Nephron (organoid): ENCODE measurements around the gene MYO1D.

Source experiments
- H3K27ac Mint-ChIP-seq, 3 experiments: 2 replicates each; pipeline ENCODE4 v1.8.0; 2020; ENCODE audit warnings: mixed read lengths in 3 of 3, mild to moderate bottlenecking in 2 of 3, moderate library complexity in 1 of 3
- H3K27me3 Mint-ChIP-seq: 2 replicates; pipeline ENCODE4 v1.8.0; 2021; ENCODE audit warnings: low read depth, mild to moderate bottlenecking, moderate library complexity, mixed read lengths
- H3K36me3 Mint-ChIP-seq: 2 replicates; pipeline ENCODE4 v1.8.0; 2020; ENCODE audit warnings: low read depth, mixed read lengths
- H3K4me1 Mint-ChIP-seq: 2 replicates; pipeline ENCODE4 v1.8.0; 2020; ENCODE audit warnings: mixed read lengths
- H3K4me3 Mint-ChIP-seq, 3 experiments: 2 replicates each; pipeline ENCODE4 v1.8.0; 2020; ENCODE audit warnings: mild to moderate bottlenecking in 3 of 3, mixed read lengths in 3 of 3, moderate library complexity in 2 of 3
- H3K9me3 Mint-ChIP-seq: 2 replicates; pipeline ENCODE4 v1.8.0; 2020; ENCODE audit warnings: mixed read lengths
- TF ChIP-seq, protein P1 (sequence below), 3 experiments: fragments of 200-600 bp; sonication (generic); IDR thresholded peaks; one replicate each; pipeline ENCODE4 v1.5.0; 2021; ENCODE audit warnings: antibody characterized with exemption in 3 of 3; ENCODE audit not compliant: unreplicated experiment in 3 of 3

Gene MYO1D

GRCh38 chr17:32504166-32504990 lies 372.5 kb downstream of the MYO1D start:
- peak overlapping the region; percentile 44 to 74 (median 66) for H3K27ac Mint-ChIP-seq
- peak overlapping the region in 1 of 3 experiments; percentile 63 for H3K4me3 Mint-ChIP-seq
- no peaks in the 10 kb centered on the region for H3K27me3 Mint-ChIP-seq
- H3K4me1 Mint-ChIP-seq = peaks cover 46% of the 10 kb centered on the region
- TF ChIP-seq, protein P1, sequence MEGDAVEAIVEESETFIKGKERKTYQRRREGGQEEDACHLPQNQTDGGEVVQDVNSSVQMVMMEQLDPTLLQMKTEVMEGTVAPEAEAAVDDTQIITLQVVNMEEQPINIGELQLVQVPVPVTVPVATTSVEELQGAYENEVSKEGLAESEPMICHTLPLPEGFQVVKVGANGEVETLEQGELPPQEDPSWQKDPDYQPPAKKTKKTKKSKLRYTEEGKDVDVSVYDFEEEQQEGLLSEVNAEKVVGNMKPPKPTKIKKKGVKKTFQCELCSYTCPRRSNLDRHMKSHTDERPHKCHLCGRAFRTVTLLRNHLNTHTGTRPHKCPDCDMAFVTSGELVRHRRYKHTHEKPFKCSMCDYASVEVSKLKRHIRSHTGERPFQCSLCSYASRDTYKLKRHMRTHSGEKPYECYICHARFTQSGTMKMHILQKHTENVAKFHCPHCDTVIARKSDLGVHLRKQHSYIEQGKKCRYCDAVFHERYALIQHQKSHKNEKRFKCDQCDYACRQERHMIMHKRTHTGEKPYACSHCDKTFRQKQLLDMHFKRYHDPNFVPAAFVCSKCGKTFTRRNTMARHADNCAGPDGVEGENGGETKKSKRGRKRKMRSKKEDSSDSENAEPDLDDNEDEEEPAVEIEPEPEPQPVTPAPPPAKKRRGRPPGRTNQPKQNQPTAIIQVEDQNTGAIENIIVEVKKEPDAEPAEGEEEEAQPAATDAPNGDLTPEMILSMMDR (IDR thresholded peaks at IDR 0.05; ENCODE audit: unreplicated experiment in 3 of 3) = no peak
- H3K9me3 Mint-ChIP-seq = peaks cover 2% of the 10 kb centered on the region
- no peaks in the 10 kb centered on the region for H3K36me3 Mint-ChIP-seq

DNA sequence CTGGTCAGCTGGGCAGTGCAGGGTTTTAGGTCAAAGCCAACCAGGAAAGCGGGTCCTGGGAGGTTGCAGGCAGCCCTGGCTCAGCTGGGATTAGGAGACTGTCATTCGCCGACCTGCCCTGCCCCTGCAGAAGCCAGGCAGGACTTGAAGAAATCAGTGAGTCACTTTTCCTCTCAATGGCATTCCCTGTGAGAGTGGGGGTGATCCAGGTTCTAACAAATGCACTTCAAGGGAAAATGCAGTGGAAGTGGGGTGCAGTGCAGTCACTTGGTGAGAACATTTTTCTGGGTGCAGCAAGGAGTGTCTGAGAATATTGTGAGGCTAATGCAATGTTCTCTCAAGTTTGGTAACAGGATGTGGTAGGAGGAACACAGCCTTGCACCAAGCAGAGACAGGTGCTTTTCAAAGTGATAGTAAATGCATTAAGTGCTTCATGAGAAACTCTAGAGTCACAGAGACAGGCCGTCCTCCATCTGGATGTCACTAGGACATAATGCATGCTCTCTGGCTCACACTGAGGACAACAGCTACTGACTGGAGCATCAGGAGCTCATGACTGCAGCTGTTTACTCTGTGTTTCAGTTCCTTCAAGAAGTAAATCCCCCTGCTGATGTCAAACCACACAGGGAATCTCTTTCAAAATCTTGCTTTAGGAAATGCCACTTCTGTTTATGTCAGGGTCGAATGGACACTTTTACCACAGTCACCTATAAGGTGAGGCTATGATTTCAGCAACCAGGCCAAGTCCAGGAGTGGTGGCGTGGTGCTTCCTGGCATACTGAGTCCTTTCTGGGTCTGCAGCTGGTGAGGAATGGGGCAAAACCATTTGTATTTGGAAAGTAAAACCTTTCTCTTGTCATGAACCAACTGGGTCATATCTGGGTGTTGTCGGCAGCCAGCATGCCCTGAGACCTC lies 373.4 kb downstream of the MYO1D start:
- Mint-ChIP-seq H3K4me1 (peaks cover 49% of the 10 kb centered on the region), H3K9me3 (peaks cover 2% of the 10 kb centered on the region)

DNA sequence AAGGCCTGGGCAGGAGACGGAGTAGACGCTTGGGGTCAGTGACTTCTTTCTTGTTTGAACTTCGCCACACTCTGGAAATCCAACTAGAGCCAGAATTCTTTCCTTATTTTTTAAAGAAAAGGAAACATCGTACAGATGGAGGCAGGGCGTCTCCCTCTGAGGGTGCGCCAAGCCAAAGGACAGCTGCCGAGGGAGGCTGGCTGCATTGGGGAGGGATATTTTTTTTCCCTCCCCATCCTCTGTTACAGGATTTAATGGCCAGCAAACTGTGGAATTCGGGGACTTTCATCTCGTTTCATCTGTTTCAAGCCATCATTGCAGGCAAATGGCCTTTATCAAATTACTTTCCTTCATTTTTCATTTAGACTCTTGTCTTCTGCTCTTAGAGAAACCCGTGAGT lies 374.2 kb downstream of the MYO1D start:
- Mint-ChIP-seq H3K4me1 (peaks cover 57% of the 10 kb centered on the region), H3K27me3 (peaks cover 6% of the 10 kb centered on the region), H3K4me3 (peak overlapping the region in 1 of 3 experiments; percentile 34), H3K9me3 (peaks cover 2% of the 10 kb centered on the region), H3K27ac (peak overlapping the region; percentile 74 to 94 (median 83)), H3K36me3 (no peaks in the 10 kb centered on the region)
- TF ChIP-seq, protein P1 (IDR thresholded peaks at IDR 0.05; ENCODE audit: unreplicated experiment in 3 of 3) = no peak

More for the DNA sequence above, 373.4 kb downstream of the MYO1D start:
- TF ChIP-seq, protein P1 (IDR thresholded peaks at IDR 0.05; ENCODE audit: unreplicated experiment in 3 of 3) = no peak
- no peaks in the 10 kb centered on the region for H3K36me3 Mint-ChIP-seq
- no peaks in the 10 kb centered on the region for H3K27me3 Mint-ChIP-seq
- H3K27ac Mint-ChIP-seq = peak overlapping the region; percentile 74 to 94 (median 83)
- H3K4me3 Mint-ChIP-seq = peak overlapping the region in 1 of 3 experiments; percentile 35

- Mint-ChIP-seq H3K4me3 (no peak overlapping the region), H3K27ac (peak overlapping the region in 2 of 3 experiments; percentile 74 to 94)
These were observed 374.9 kb downstream of the MYO1D start for GRCh38 chr17:32502013-32502412.

DNA sequence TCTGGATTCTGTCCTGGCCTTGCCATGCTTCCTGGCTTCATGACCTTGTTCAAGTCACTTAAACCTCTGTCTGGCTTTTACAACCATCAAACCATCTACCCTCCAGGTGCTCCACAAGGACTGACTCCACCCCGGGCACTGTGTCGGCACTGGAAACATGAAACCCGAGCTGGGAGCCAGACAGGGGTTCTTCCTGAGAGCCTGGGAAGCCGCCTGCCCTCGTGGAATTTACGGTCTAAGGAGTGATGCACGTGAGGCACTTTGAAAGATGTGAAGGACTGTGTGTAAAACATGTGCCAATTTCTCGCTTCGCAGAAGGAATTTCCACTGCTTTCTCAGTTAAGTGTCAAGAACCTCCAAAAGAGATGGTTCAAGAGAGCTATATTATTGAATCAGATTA lies 378.5 kb downstream of the MYO1D start:
- Mint-ChIP-seq H3K36me3 (no peaks in the 10 kb centered on the region), H3K9me3 (no peaks in the 10 kb centered on the region), H3K27ac (no peak overlapping the region), H3K4me3 (no peak overlapping the region), H3K4me1 (peaks cover 41% of the 10 kb centered on the region), H3K27me3 (peaks cover 7% of the 10 kb centered on the region)
- TF ChIP-seq, protein P1 (IDR thresholded peaks at IDR 0.05; ENCODE audit: unreplicated experiment in 3 of 3) = no peak

More at GRCh38 chr17:32502013-32502412, 374.9 kb downstream of the MYO1D start:
- H3K27me3 Mint-ChIP-seq = peaks cover 7% of the 10 kb centered on the region
- H3K9me3 Mint-ChIP-seq = peaks cover 2% of the 10 kb centered on the region
- peaks cover 59% of the 10 kb centered on the region for H3K4me1 Mint-ChIP-seq
- no peaks in the 10 kb centered on the region for H3K36me3 Mint-ChIP-seq
- TF ChIP-seq, protein P1 (IDR thresholded peaks at IDR 0.05; ENCODE audit: unreplicated experiment in 3 of 3) = no peak
